HEK293 (cell line): ENCODE results near the gene ERN2.

Experiments
- ZBTB6 ChIP-seq: fragments of 450-650 bp; formaldehyde crosslinking; IDR thresholded peaks from 2 replicates; pipeline ENCODE4 v1.5.1; 2017; ENCODE audit warnings: missing biosample characterization, missing genetic modification characterization
- ZNF362 ChIP-seq: fragments of 450-650 bp; formaldehyde crosslinking; IDR thresholded peaks from 2 replicates; pipeline ENCODE4 v1.5.1; 2016; ENCODE audit warnings: missing biosample characterization, missing genetic modification characterization

- TF ChIP-seq ZNF362 (tag by site-specific recombination) (no peak), ZBTB6 (tag by site-specific recombination) (no peak)
These were observed 29.5 kb downstream of the ERN2 start for GRCh38 chr16:23683487-23683886.
